Measurements from ENCODE around the gene DNAJC3. TPM values are rescaled to one million over a fixed set of nuclear protein-coding genes. Genes with fewer than 3 reads are reported as not detected.
"Not testable (repeated sequence)": the region's sequence is repeated elsewhere in the genome, so short reads cannot be mapped to it uniquely, and the experiment has no call there.

Gene DNAJC3
- total RNA-seq, 2 donors from 2014 or later: 59.3 to 60.2 TPM

DNA sequence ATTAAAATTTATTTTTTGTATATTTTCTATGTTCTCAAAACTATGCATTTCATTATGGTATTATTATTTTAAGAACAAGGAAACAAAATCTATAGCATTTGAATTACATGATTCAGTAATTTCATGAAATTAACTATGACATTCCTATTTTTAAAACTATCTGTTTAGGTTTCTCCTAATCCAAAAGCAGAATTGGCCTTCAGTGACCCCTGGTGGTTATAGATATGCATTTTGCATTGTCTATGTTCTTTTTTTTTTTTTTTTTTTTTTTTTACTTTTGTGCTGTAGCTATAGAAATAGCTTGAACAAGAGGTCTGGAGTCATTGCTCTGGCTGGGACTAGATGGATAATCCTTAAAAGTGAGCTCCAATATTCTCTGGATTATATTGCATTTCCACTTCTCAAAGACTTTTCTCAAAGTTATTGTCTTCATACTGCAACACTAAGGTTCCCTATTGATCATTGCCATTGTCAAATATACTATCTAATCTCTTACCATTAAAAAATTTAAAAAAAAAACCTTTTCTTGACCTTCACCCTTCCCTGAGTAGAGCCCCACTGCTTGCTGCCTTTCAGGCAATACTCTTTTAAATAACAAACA, 15.9 kb upstream of the DNAJC3 start:
- ATAC-seq: peak; percentile 37
- DNase-seq: no peak
- intact Hi-C loops (cut with DNase I, micrococcal nuclease): no loop called here

DNA sequence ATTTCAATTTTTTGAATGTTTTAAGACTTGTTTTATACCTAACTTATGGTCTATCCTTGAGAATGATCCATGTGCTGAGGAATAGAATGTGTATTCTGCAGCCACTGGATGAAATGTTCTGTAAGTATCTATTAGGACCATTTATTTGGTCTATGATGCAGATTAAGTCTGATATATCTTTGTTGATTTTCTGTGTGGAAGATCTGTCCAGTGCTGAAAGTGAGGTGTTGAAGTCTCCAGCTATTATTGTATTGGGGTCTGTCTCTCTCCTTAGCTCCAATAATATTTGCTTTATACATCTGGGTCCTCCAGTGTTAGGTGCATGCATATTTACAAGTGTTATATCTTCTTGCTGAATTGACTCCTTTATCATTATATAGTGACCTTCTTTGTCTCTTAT, 9.7 kb upstream of the DNAJC3 start:
- intact Hi-C loops (cut with DNase I, micrococcal nuclease); ATAC-seq; DNase-seq: not testable (repeated sequence)

GRCh38 chr13:95671597-95671996, 5.3 kb upstream of the DNAJC3 start:
- intact Hi-C loops (cut with DNase I, micrococcal nuclease): no loop called here
- DNase-seq: no peak
- no peak for ATAC-seq

GRCh38 chr13:95676105-95676761, 706 bp upstream of the DNAJC3 start:
- DNase-seq (peak in 1 of 2 donors; percentile 45), ATAC-seq (peak; percentile 23)
- intact Hi-C loops (cut with DNase I, micrococcal nuclease): no loop called here

DNA sequence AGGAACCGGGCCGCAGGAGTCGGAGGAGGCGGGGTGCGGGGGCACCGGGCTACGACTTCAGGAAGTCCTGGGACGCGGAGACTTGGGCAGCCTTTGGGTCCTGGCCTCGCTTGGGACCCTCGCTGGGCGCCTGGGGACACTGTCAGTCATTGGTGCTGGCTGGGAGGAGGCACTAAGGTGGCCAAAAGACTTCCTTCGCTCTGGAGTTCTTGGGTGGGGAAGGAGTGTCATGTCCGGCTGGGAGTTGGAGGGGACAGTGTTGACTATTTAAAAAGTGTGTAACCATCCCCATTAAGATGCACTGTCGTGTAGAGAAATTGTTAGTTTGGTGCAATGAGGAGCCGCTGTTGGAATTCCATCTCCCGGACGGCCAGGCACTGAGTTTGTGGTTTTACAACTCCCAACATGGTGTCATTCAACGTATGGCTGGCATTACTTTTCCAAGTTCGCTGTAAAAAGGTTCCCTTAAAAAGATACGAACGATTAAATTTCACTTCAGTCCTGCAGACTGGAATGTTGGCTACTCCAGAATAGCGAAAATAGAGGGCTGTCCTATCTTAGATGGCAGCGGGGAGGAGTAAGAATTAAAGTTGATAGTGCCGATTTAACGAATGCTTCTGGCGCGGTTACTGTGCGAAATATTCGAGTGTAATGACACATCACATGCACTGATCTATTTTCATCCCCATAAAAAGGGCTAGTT, 776 bp downstream of the DNAJC3 start:
- intact Hi-C loops (cut with DNase I, micrococcal nuclease): no loop called here
- ATAC-seq (no peak), DNase-seq (peak; percentile 11 to 44)

DNA sequence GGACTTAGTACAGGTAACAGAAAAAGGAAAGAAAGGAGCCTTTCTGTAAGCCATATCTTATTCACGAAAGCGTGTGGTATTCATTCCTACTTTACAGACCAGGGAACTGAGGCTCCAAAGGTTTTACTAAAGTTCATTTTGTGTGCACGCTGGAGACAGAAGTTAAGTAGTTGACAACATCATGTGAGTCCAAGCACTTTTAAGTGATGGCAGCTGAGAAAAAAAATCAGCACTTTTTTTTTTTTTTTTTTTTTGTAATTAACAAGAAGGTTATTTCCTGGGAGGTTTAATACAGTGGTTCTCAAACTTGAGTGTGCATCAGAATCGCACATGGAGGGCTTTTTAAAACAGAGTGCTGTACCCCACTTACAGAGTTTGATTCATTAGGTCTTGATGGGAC, 2.0 kb downstream of the DNAJC3 start:
- DNase-seq: no peak
- ATAC-seq: no peak
- intact Hi-C loops (cut with DNase I, micrococcal nuclease): no loop called here

- intact Hi-C loops (cut with DNase I, micrococcal nuclease): no loop called here
- ATAC-seq (no peak), DNase-seq (no peak)
Measured at GRCh38 chr13:95679722-95680121, 2.8 kb downstream of the DNAJC3 start.

GRCh38 chr13:95684418-95684817, 7.5 kb downstream of the DNAJC3 start:
- ATAC-seq: peak; percentile 20
- no peak for DNase-seq
- intact Hi-C loops (cut with DNase I, micrococcal nuclease): no loop called here

- peak; percentile 70 for ATAC-seq
- DNase-seq: peak in 1 of 2 donors; percentile 17
- intact Hi-C loops (cut with DNase I, micrococcal nuclease): not testable (repeated sequence)
Measured at GRCh38 chr13:95684960-95685359, 8.0 kb downstream of the DNAJC3 start.

DNA sequence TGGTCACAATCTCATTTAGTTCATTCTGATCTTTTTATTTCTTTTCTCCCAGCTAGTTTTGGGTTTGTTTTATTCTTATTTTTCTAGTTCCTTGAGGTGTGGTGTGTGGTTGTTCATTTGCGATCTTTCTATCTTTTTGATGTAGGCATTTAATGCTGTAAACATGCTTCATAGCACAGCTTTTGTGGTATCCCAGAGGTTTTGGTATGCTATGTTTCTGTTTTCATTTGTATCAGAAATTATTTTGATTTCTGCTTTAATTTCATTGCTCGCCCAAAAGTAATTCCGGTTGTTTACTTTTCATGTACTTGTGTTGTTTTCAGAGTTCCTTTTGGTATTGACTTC, 12.6 kb downstream of the DNAJC3 start:
- no peak for ATAC-seq
- intact Hi-C loops (cut with DNase I, micrococcal nuclease): no loop called here
- no peak for DNase-seq

- DNase-seq; intact Hi-C loops (cut with DNase I, micrococcal nuclease); ATAC-seq: not testable (repeated sequence)
Measured at GRCh38 chr13:95690986-95691385, 14.0 kb downstream of the DNAJC3 start.

- ATAC-seq (peak; percentile 32), DNase-seq (no peak)
- intact Hi-C loops (cut with DNase I, micrococcal nuclease): no loop called here
Measured at GRCh38 chr13:95697052-95697680, 20.2 kb downstream of the DNAJC3 start.

- DNase-seq (no peak), ATAC-seq (peak; percentile 87)
- intact Hi-C loops (cut with DNase I, micrococcal nuclease): no loop called here
Measured at GRCh38 chr13:95698047-95698749, 21.3 kb downstream of the DNAJC3 start.

DNA sequence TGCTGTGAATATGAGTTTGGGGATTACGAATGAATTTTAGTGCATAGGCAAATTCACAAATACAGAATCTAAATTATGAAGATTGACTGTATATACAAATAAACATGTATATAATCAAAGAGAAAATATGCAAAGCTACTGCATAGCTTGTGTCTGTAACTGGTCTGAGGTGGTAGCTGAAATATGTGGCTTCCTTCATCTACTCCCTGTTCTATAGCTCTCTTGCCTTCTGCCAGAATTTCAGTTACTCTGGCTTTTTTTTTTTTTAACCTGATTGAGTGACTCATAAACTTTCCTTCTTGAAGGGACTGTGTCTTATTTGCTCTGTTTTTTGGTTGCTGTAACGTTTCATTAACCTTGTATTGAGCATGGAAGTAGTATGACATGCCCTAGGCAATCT, 26.6 kb downstream of the DNAJC3 start:
- DNase-seq: no peak
- intact Hi-C loops (cut with DNase I, micrococcal nuclease): no loop called here
- no peak for ATAC-seq

GRCh38 chr13:95704510-95704909, 27.6 kb downstream of the DNAJC3 start:
- ATAC-seq: no peak
- intact Hi-C loops (cut with DNase I, micrococcal nuclease): no loop called here
- DNase-seq: no peak

GRCh38 chr13:95706356-95706755, 29.4 kb downstream of the DNAJC3 start:
- intact Hi-C loops (cut with DNase I, micrococcal nuclease): no loop called here
- no peak for ATAC-seq
- DNase-seq: no peak

GRCh38 chr13:95707035-95707434, 30.1 kb downstream of the DNAJC3 start:
- intact Hi-C loops (cut with DNase I, micrococcal nuclease): no loop called here
- DNase-seq (no peak), ATAC-seq (no peak)

- ATAC-seq (peak; percentile 63), DNase-seq (no peak)
- intact Hi-C loops (cut with DNase I, micrococcal nuclease): no loop called here
Measured at GRCh38 chr13:95707442-95708390, 30.8 kb downstream of the DNAJC3 start.
